ENCODE data around the gene ELAVL1. TPM values are rescaled to one million over a fixed set of nuclear protein-coding genes. Genes with fewer than 3 reads are reported as not detected.
"Not testable (repeated sequence)": the region's sequence is repeated elsewhere in the genome, so short reads cannot be mapped to it uniquely, and the experiment has no call there.

The ELAVL1 gene
- total RNA-seq, 2 experiments from 2014 or later: 109 TPM

GRCh38 chr19:7918062-7918614 is 87.3 kb downstream of the ELAVL1 start:
- H3K9me3 Mint-ChIP-seq; POLR2A ChIA-PET; H3K36me3 Mint-ChIP-seq (ENCODE audit: low read depth); H3K27ac Mint-ChIP-seq; DNase-seq: not testable (repeated sequence)
- CTCF ChIA-PET: interaction anchor here (0.6 to 3.3 kb wide), 14 partner anchors 10 to 663 kb away, joined by 3 to 12 read pairs (median 4); partner anchors contain the start of genes LRRC8E, MAP2K7, TIMM44 and TRAPPC5
- peaks cover 37% of the 10 kb centered on the region for H3K27me3 Mint-ChIP-seq
- peak overlapping the region; percentile 44 for H3K4me3 Mint-ChIP-seq
- H3K4me1 Mint-ChIP-seq: peaks cover 36% of the 10 kb centered on the region

DNA sequence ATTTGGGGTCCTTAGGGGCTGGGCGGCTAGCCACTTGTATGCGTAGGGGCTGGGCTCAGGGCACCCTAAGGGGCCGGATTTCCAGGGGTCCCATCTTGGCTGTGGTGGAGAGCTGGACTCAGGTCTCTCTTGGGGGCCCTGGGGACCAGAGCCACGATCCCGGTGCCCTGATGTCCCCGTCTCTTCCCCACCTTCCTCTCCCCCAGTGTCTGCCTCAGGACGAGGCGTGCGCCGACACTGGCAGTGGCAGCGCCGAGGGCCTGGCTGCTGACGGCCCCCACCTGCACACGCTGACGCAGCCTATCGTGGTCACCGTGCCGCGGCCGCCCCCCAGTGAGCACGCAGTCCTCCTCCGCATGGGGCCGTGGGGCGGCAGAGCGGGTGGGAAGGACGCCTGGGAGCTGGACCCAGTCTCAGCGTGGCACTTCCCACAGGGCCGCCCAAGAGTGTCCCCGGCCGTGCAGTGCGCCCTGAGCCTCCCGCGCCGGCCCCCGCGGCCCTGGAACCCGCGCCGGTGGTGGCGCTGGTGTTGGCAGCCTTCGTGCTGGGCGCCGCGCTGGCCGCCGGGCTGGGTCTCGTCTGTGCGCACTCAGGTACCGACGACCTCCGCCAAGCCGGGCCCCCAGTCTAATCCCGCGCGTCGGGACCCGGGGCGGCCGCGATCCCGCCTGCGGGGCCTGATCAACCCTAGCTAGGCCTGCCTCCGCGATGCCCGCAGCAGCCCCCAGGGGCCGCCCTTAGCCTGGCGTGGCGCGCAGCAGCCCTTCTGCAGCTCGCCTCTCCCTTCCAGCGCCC is 88.0 kb downstream of the ELAVL1 start:
- H3K27ac Mint-ChIP-seq: no peak overlapping the region
- H3K9me3 Mint-ChIP-seq: no peaks in the 10 kb centered on the region
- ChIA-PET POLR2A (no interaction called here), CTCF (interaction anchor here (0.6 to 3.3 kb wide), 15 partner anchors 9 to 1945 kb away, joined by 3 to 12 read pairs (median 4); partner anchors contain the start of genes LRRC8E, MAP2K7, TIMM44 and TRAPPC5)
- peaks cover 36% of the 10 kb centered on the region for H3K4me1 Mint-ChIP-seq
- DNase-seq: peak; percentile 51
- peak overlapping the region; percentile 63 for H3K4me3 Mint-ChIP-seq
- H3K27me3 Mint-ChIP-seq: peaks cover 37% of the 10 kb centered on the region
- peaks cover 8% of the 10 kb centered on the region for H3K36me3 Mint-ChIP-seq (ENCODE audit: low read depth)

- ChIA-PET CTCF (interaction anchor here (0.6 to 2.2 kb wide), 6 partner anchors 9 to 1946 kb away, joined by 3 to 10 read pairs (median 5); partner anchors contain the start of genes LRRC8E and MAP2K7), POLR2A (no interaction called here)
- H3K4me1 Mint-ChIP-seq: peaks cover 33% of the 10 kb centered on the region
- DNase-seq: no peak
- peak overlapping the region; percentile 63 for H3K4me3 Mint-ChIP-seq
- peaks cover 37% of the 10 kb centered on the region for H3K27me3 Mint-ChIP-seq
- H3K27ac Mint-ChIP-seq: no peak overlapping the region
- H3K9me3 Mint-ChIP-seq: no peaks in the 10 kb centered on the region
- H3K36me3 Mint-ChIP-seq (ENCODE audit: low read depth): peaks cover 6% of the 10 kb centered on the region
Measured at GRCh38 chr19:7916955-7917266, 88.5 kb downstream of the ELAVL1 start.

- peak; percentile 66 for DNase-seq
- Mint-ChIP-seq H3K27me3 (peaks cover 37% of the 10 kb centered on the region), H3K9me3 (no peaks in the 10 kb centered on the region), H3K36me3 (ENCODE audit: low read depth) (peaks cover 7% of the 10 kb centered on the region), H3K27ac (no peak overlapping the region), H3K4me1 (peaks cover 27% of the 10 kb centered on the region), H3K4me3 (peak overlapping the region; percentile 63)
- ChIA-PET CTCF (interaction anchor here (0.6 to 2.2 kb wide), 5 partner anchors 13 to 1946 kb away, joined by 3 to 5 read pairs (median 4); partner anchors contain the start of gene MAP2K7), POLR2A (interaction anchor here (0.6 kb wide), 1 partner anchor 1333 kb away, joined by 4 read pairs; no protein-coding TSS in a partner anchor)
Measured at GRCh38 chr19:7916103-7916954, 89.1 kb downstream of the ELAVL1 start.

DNA sequence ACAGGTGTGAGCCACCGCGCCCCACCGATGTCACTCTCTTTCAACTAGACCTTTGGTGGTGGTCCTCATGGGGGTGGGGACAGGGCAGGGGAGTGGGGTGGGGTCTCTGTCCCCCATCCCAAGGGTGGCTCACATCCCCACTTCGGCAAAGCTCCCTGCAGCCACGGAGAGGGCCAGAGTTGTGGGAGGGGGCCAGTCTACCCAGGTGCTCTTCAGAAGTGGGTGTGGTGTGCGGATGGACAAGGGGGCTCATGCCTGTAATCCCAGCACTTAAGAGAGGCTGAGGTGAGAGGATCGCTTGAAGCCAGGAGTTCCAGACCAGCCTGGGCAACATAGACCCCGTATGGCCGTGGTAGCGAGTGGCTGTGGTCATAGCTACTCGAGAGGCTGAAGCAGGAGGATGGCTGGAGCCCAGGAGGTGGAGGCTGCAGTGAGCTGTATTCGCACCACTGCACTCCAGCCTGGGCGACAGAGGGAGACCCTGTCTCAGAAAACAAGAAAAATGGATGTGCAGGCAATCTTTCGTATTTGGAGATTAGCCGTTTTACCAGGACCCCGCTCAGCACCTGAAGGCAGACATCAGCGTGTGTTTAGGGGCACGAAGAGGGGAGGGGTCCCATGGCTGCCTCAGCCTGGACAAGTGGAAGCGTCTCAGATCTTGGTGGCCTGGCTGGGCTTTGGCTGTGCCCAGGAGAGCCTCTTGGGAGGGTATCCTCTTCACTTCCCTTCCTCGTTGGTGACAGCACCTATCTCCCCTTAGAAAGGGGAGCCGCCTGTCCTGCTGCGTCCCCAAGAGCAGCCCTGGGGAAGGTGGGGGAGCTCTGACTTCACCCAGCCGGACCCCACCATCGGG is 90.0 kb downstream of the ELAVL1 start:
- H3K9me3 Mint-ChIP-seq: no peaks in the 10 kb centered on the region
- DNase-seq: no peak
- H3K27ac Mint-ChIP-seq: no peak overlapping the region
- H3K27me3 Mint-ChIP-seq: peaks cover 37% of the 10 kb centered on the region
- H3K36me3 Mint-ChIP-seq (ENCODE audit: low read depth): peaks cover 10% of the 10 kb centered on the region
- peak overlapping the region; percentile 53 for H3K4me3 Mint-ChIP-seq
- peaks cover 21% of the 10 kb centered on the region for H3K4me1 Mint-ChIP-seq
- CTCF ChIA-PET: interaction anchor here (0.6 to 1.5 kb wide), 3 partner anchors 12 to 1630 kb away, joined by 3 to 4 read pairs (median 4); partner anchors contain the start of gene MAP2K7
- POLR2A ChIA-PET: interaction anchor here (0.6 kb wide), 1 partner anchor 1332 kb away, joined by 4 read pairs; no protein-coding TSS in a partner anchor

GRCh38 chr19:7914598-7915045 is 90.8 kb downstream of the ELAVL1 start, which contains the start of gene TGFBR3L:
TGFBR3L (plus strand) TSS chr19:7914830.
- Mint-ChIP-seq H3K4me1 (peaks cover 16% of the 10 kb centered on the region), H3K4me3 (peak within 1 kb of the TSS; percentile 53), H3K36me3 (ENCODE audit: low read depth) (peaks cover 10% of the 10 kb centered on the region), H3K27ac (no peak within 1 kb of the TSS), H3K9me3 (no peaks in the 10 kb centered on the region), H3K27me3 (peaks cover 32% of the 10 kb centered on the region)
- no peak for DNase-seq
- ChIA-PET POLR2A (no interaction called here), CTCF (no interaction called here)

GRCh38 chr19:7914099-7914498 is 91.3 kb downstream of the ELAVL1 start:
- H3K4me1 Mint-ChIP-seq: peaks cover 14% of the 10 kb centered on the region
- H3K36me3 Mint-ChIP-seq (ENCODE audit: low read depth): peaks cover 10% of the 10 kb centered on the region
- H3K9me3 Mint-ChIP-seq: no peaks in the 10 kb centered on the region
- H3K27ac Mint-ChIP-seq: no peak overlapping the region
- ChIA-PET CTCF (no interaction called here), POLR2A (no interaction called here)
- no peak for DNase-seq
- H3K4me3 Mint-ChIP-seq: no peak overlapping the region
- peaks cover 31% of the 10 kb centered on the region for H3K27me3 Mint-ChIP-seq

DNA sequence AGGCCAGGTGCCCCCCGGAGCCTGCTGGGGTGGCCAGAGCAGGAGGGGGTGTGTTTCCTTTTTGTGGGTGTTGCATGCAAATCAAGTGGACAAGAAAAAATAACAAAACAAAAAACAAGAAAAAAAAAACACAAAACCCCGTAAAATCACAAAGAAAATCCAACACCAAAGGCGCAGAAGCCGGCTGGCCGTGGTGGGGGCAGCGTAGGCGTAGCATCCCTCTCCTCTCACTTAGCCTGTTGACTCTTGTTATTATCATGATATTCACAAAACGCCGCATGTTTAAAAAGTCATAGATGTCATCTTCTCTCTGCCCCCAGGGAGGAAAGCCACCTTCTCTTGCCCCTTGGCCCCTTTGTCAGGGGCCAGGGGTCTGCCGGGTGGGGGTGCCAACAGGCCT is 91.8 kb downstream of the ELAVL1 start:
- POLR2A ChIA-PET: no interaction called here
- H3K4me1 Mint-ChIP-seq: peaks cover 14% of the 10 kb centered on the region

GRCh38 chr19:7912697-7913564 is 92.5 kb downstream of the ELAVL1 start:
- Mint-ChIP-seq H3K36me3 (ENCODE audit: low read depth) (peaks cover 10% of the 10 kb centered on the region), H3K27me3 (peaks cover 22% of the 10 kb centered on the region), H3K4me3 (no peak overlapping the region), H3K27ac (no peak overlapping the region), H3K9me3 (no peaks in the 10 kb centered on the region), H3K4me1 (peaks cover 13% of the 10 kb centered on the region)
- DNase-seq: no peak
- ChIA-PET CTCF (interaction anchor here (1.3 to 1.5 kb wide), 2 partner anchors 9 to 44 kb away, joined by 5 read pairs; partner anchors contain the start of gene MAP2K7), POLR2A (no interaction called here)

More for the DNA sequence above, 91.8 kb downstream of the ELAVL1 start:
- Mint-ChIP-seq H3K27ac (no peak overlapping the region), H3K9me3 (no peaks in the 10 kb centered on the region), H3K27me3 (peaks cover 30% of the 10 kb centered on the region), H3K4me3 (no peak overlapping the region), H3K36me3 (ENCODE audit: low read depth) (peaks cover 10% of the 10 kb centered on the region)
- no peak for DNase-seq
- CTCF ChIA-PET: interaction anchor here (1.3 kb wide), 1 partner anchor 10 kb away, joined by 5 read pairs; the partner anchor contains the start of gene MAP2K7

DNA sequence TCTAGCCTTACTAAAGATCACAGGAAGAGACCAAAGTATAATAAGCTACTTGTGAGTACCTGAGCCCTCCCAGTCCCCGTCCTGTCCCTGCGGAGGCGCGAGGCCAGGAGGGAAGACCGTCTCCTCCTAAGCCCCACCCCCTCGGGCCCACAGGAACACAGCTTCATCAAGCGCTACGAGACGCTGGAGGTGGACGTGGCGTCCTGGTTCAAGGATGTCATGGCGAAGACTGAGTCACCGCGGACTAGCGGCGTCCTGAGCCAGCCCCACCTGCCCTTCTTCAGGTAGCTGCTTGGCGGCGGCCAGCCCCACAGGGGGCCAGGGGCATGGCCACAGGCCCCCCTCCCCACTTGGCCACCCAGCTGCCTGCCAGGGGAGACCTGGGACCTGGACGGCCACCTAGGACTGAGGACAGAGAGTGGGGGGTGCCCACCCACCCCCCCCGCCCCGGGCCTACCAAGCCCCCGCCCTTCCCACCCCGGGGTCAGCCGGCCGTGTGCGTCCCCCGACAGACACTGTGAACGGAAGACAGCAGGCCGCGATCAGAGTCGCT is 93.2 kb downstream of the ELAVL1 start:
- H3K9me3 Mint-ChIP-seq: no peaks in the 10 kb centered on the region
- DNase-seq: no peak
- ChIA-PET CTCF (interaction anchor here (0.6 to 1.5 kb wide), 5 partner anchors 8 to 232 kb away, joined by 3 to 7 read pairs (median 5); partner anchors contain the start of genes MAP2K7, SNAPC2 and TRAPPC5), POLR2A (no interaction called here)
- H3K4me1 Mint-ChIP-seq: peaks cover 12% of the 10 kb centered on the region
- H3K27ac Mint-ChIP-seq: no peak overlapping the region
- H3K36me3 Mint-ChIP-seq (ENCODE audit: low read depth): peaks cover 10% of the 10 kb centered on the region
- H3K4me3 Mint-ChIP-seq: no peak overlapping the region
- peaks cover 19% of the 10 kb centered on the region for H3K27me3 Mint-ChIP-seq

Measured in activated CD4-positive, alpha-beta T cell treated with anti-CD3 and anti-CD28 coated beads, Interleukin-2, amount 10 ng/mL, durations not matched to agents 7 days and 5 days (primary cell).